Astrocyte (in vitro differentiated cells and primary cell): ENCODE results near the gene DSTN. TPM values are rescaled to one million over a fixed set of nuclear protein-coding genes. Genes with fewer than 3 reads are reported as not detected.

Source experiments
- DNase-seq: peaks from one replicate; pipeline ENCODE4 v3.0.0-alpha.2; 2010; ENCODE audit warnings: low read depth
- FAIRE-seq: peaks from 2 replicates; lab custom pipeline; 2011; peaks lifted over from hg19 to GRCh38; lab: Jason Lieb, UNC
- H2AFZ ChIP-seq: 2 replicates; pipeline ENCODE4 v1.6.0; 2012; ENCODE audit warnings: low read depth, low read length, inconsistent platforms
- H3K27ac ChIP-seq: 2 replicates; pipeline ENCODE4 v1.5.1; 2011; ENCODE audit warnings: low read depth, low read length, inconsistent platforms
- H3K27me3 ChIP-seq: 2 replicates; pipeline ENCODE4 v1.6.0; 2011; ENCODE audit warnings: low read length, inconsistent platforms; ENCODE audit not compliant: insufficient read depth
- H3K36me3 ChIP-seq: 2 replicates; pipeline ENCODE4 v1.5.1; 2011; ENCODE audit warnings: low read length, inconsistent platforms; ENCODE audit not compliant: insufficient read depth
- H3K4me1 ChIP-seq: 2 replicates; pipeline ENCODE4 v1.5.1; 2011; ENCODE audit warnings: low read length, inconsistent platforms; ENCODE audit not compliant: insufficient read depth
- H3K4me2 ChIP-seq: 2 replicates; pipeline ENCODE4 v1.6.0; 2012; ENCODE audit warnings: low read length, inconsistent platforms
- H3K4me3 ChIP-seq: 2 replicates; pipeline ENCODE4 v1.5.1; 2011; ENCODE audit warnings: low read depth, mild to moderate bottlenecking, low read length, inconsistent platforms; ENCODE audit not compliant: insufficient read depth
- H3K79me2 ChIP-seq: 2 replicates; pipeline ENCODE4 v1.6.0; 2012; ENCODE audit warnings: mild to moderate bottlenecking, low read length, inconsistent platforms; ENCODE audit not compliant: insufficient read depth
- H3K9ac ChIP-seq: 2 replicates; pipeline ENCODE4 v1.6.0; 2012; ENCODE audit warnings: mild to moderate bottlenecking, low read length, inconsistent platforms
- H3K9me3 ChIP-seq: 2 replicates; pipeline ENCODE4 v1.5.1; 2012; ENCODE audit warnings: low read depth, mild to moderate bottlenecking, low read length, inconsistent platforms; ENCODE audit not compliant: insufficient read depth
- H4K20me1 ChIP-seq: 2 replicates; pipeline ENCODE4 v1.6.0; 2012; ENCODE audit warnings: low read length, inconsistent platforms; ENCODE audit not compliant: insufficient read depth
- H3K27ac Mint-ChIP-seq: one replicate; pipeline ENCODE4 v1.8.0; 2021; ENCODE audit warnings: mild to moderate bottlenecking, mixed read lengths; ENCODE audit not compliant: unreplicated experiment
- H3K27me3 Mint-ChIP-seq: one replicate; pipeline ENCODE4 v1.8.0; 2021; ENCODE audit warnings: low read depth, mixed read lengths; ENCODE audit not compliant: unreplicated experiment
- H3K36me3 Mint-ChIP-seq: one replicate; pipeline ENCODE4 v1.8.0; 2021; ENCODE audit warnings: low read depth, mixed read lengths; ENCODE audit not compliant: unreplicated experiment
- H3K4me1 Mint-ChIP-seq: one replicate; pipeline ENCODE4 v1.8.0; 2021; ENCODE audit warnings: low read depth, mixed read lengths; ENCODE audit not compliant: unreplicated experiment
- H3K4me3 Mint-ChIP-seq: one replicate; pipeline ENCODE4 v1.8.0; 2021; ENCODE audit warnings: mild to moderate bottlenecking, moderate library complexity, mixed read lengths; ENCODE audit not compliant: unreplicated experiment
- H3K9me3 Mint-ChIP-seq: one replicate; pipeline ENCODE4 v1.8.0; 2021; ENCODE audit warnings: mild to moderate bottlenecking, mixed read lengths; ENCODE audit not compliant: unreplicated experiment
- EZH2 ChIP-seq: IDR thresholded peaks from 2 replicates; pipeline ENCODE4 v1.6.1; 2012; ENCODE audit warnings: mild to moderate bottlenecking, low read length, inconsistent platforms; ENCODE audit not compliant: insufficient read depth
- total RNA-seq: library from RNA; stranded (reverse); gene quantifications from 2 replicates; pipeline ENCODE4 v1.2.1, GENCODE V29; 2021
- TF ChIP-seq, protein P1 (sequence below): IDR thresholded peaks from 2 replicates; pipeline ENCODE4 v1.5.1; 2011; ENCODE audit warnings: low read depth, mild to moderate bottlenecking, inconsistent platforms, low read length, moderate library complexity; ENCODE audit not compliant: insufficient read depth

Gene DSTN
- total RNA-seq, 1 donor from 2014 or later = 552 TPM

DNA sequence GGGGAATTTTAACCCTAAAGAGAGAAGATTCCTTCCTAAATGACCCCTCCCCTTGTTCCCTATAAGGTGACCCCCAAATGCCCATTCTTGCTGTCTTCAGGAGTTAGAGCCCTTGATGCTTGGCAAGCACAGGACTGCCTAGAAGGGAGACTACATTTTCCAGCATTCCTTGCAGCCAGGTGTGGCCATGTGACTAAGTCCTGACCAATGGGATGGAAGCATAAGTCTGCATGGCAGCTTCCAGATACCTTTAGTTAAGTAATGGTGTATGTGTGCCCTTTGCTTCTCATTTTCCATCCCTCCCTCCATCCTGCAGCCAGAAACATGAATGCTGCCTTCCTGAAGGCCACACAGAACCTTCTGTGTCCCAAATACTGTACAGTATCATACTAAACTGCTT, 44.2 kb upstream of the DSTN start:
- H3K27me3 ChIP-seq = peaks cover 2% of the 10 kb centered on the region
- H3K27me3 Mint-ChIP-seq = peaks cover 9% of the 10 kb centered on the region
- FAIRE-seq (no peak), DNase-seq (peak; percentile 17)
- H2AFZ ChIP-seq = no peak overlapping the region
- H3K4me2 ChIP-seq = no peak overlapping the region
- H3K27ac ChIP-seq = no peak overlapping the region
- H3K4me1 ChIP-seq = peaks cover 2% of the 10 kb centered on the region
- H3K9me3 ChIP-seq = no peaks in the 10 kb centered on the region
- H3K79me2 ChIP-seq = no peaks in the 10 kb centered on the region
- no peaks in the 10 kb centered on the region for H3K36me3 ChIP-seq
- H3K9me3 Mint-ChIP-seq = peaks cover under 1% of the 10 kb centered on the region
- H3K4me3 ChIP-seq = no peak overlapping the region
- H3K36me3 Mint-ChIP-seq = peaks cover 2% of the 10 kb centered on the region
- TF ChIP-seq EZH2 = no peak
- TF ChIP-seq, protein P1, sequence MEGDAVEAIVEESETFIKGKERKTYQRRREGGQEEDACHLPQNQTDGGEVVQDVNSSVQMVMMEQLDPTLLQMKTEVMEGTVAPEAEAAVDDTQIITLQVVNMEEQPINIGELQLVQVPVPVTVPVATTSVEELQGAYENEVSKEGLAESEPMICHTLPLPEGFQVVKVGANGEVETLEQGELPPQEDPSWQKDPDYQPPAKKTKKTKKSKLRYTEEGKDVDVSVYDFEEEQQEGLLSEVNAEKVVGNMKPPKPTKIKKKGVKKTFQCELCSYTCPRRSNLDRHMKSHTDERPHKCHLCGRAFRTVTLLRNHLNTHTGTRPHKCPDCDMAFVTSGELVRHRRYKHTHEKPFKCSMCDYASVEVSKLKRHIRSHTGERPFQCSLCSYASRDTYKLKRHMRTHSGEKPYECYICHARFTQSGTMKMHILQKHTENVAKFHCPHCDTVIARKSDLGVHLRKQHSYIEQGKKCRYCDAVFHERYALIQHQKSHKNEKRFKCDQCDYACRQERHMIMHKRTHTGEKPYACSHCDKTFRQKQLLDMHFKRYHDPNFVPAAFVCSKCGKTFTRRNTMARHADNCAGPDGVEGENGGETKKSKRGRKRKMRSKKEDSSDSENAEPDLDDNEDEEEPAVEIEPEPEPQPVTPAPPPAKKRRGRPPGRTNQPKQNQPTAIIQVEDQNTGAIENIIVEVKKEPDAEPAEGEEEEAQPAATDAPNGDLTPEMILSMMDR = no peak
- H3K4me1 Mint-ChIP-seq = no peaks in the 10 kb centered on the region
- no peak overlapping the region for H3K9ac ChIP-seq
- no peaks in the 10 kb centered on the region for H4K20me1 ChIP-seq
- no peak overlapping the region for H3K4me3 Mint-ChIP-seq
- no peak overlapping the region for H3K27ac Mint-ChIP-seq

DNA sequence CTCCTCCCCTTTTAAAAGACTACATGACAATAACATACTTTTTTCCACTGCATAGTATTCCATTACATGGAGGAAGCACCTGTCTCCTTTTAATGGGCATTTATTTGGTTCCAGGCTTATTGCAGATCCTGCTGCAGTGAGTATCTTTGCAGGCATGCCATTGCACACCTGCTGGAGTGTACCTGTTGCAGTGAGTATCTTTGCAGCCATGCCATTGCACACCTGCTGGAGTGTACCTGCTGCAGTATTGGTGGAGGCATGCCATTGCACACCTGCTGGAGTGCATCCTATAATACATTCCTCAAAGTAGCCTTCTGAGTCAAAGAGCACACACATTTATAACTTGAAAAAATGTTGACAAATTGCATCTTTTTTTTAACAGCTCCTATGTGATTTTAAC, 40.3 kb upstream of the DSTN start:
- H3K27ac Mint-ChIP-seq = no peak overlapping the region

DNA sequence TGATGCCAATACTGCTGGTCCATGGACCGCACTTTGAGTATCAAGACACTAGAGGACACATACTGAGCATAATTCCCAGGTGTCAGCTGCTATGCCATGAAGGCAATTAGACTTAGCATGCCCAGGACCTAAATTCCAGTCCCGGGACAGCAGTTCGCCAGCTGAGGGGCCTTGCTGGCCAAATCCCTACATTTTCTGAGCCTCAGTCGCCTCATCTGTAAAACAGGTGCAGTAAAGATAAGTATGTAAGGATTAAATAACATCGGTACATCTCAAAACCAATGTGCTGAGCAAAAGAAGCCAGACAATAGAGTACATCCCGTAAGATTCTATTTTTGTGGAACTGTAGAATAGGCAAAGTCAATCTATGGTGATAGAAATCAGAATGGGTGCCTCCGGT, 39.7 kb upstream of the DSTN start:
- no peak overlapping the region for H2AFZ ChIP-seq
- no peaks in the 10 kb centered on the region for H3K36me3 ChIP-seq
- H4K20me1 ChIP-seq = no peaks in the 10 kb centered on the region
- H3K9ac ChIP-seq = no peak overlapping the region
- peak overlapping the region; percentile 95 for H3K4me2 ChIP-seq
- FAIRE-seq = no peak
- no peaks in the 10 kb centered on the region for H3K79me2 ChIP-seq
- Mint-ChIP-seq H3K27me3 (no peaks in the 10 kb centered on the region), H3K27ac (no peak overlapping the region), H3K9me3 (no peaks in the 10 kb centered on the region), H3K4me1 (peaks cover 8% of the 10 kb centered on the region), H3K4me3 (peak overlapping the region; percentile 81), H3K36me3 (no peaks in the 10 kb centered on the region)
- no peak overlapping the region for H3K27ac ChIP-seq
- DNase-seq = no peak
- H3K9me3 ChIP-seq = no peaks in the 10 kb centered on the region
- TF ChIP-seq, protein P1 = no peak
- TF ChIP-seq EZH2 = no peak
- H3K4me1 ChIP-seq = peaks cover 13% of the 10 kb centered on the region
- H3K27me3 ChIP-seq = peaks cover 1% of the 10 kb centered on the region
- H3K4me3 ChIP-seq = peak overlapping the region; percentile 65

More for the DNA sequence above, 40.3 kb upstream of the DSTN start:
- H3K27me3 ChIP-seq = peaks cover 2% of the 10 kb centered on the region
- H3K9ac ChIP-seq = no peak overlapping the region
- H3K4me3 Mint-ChIP-seq = no peak overlapping the region
- no peak overlapping the region for H2AFZ ChIP-seq
- peaks cover 8% of the 10 kb centered on the region for H3K4me1 Mint-ChIP-seq
- H3K4me1 ChIP-seq = peaks cover 13% of the 10 kb centered on the region
- no peak overlapping the region for H3K4me2 ChIP-seq
- no peaks in the 10 kb centered on the region for H3K79me2 ChIP-seq
- FAIRE-seq = no peak
- H3K27ac ChIP-seq = no peak overlapping the region
- no peaks in the 10 kb centered on the region for H3K36me3 Mint-ChIP-seq
- H4K20me1 ChIP-seq = no peaks in the 10 kb centered on the region
- H3K9me3 ChIP-seq = no peaks in the 10 kb centered on the region
- no peak for DNase-seq
- TF ChIP-seq EZH2 = no peak
- TF ChIP-seq, protein P1 = no peak
- H3K9me3 Mint-ChIP-seq = no peaks in the 10 kb centered on the region
- no peaks in the 10 kb centered on the region for H3K36me3 ChIP-seq
- H3K4me3 ChIP-seq = no peak overlapping the region
- no peaks in the 10 kb centered on the region for H3K27me3 Mint-ChIP-seq
